ENCODE results near the gene MAP3K3.

MAP3K3 gene

GRCh38 chr17:63695889-63696288 lies 73.7 kb downstream of the MAP3K3 start:
- DNase-seq, result no peak

GRCh38 chr17:63696381-63696961 lies 74.3 kb downstream of the MAP3K3 start:
- DNase-seq, result no peak

DNA sequence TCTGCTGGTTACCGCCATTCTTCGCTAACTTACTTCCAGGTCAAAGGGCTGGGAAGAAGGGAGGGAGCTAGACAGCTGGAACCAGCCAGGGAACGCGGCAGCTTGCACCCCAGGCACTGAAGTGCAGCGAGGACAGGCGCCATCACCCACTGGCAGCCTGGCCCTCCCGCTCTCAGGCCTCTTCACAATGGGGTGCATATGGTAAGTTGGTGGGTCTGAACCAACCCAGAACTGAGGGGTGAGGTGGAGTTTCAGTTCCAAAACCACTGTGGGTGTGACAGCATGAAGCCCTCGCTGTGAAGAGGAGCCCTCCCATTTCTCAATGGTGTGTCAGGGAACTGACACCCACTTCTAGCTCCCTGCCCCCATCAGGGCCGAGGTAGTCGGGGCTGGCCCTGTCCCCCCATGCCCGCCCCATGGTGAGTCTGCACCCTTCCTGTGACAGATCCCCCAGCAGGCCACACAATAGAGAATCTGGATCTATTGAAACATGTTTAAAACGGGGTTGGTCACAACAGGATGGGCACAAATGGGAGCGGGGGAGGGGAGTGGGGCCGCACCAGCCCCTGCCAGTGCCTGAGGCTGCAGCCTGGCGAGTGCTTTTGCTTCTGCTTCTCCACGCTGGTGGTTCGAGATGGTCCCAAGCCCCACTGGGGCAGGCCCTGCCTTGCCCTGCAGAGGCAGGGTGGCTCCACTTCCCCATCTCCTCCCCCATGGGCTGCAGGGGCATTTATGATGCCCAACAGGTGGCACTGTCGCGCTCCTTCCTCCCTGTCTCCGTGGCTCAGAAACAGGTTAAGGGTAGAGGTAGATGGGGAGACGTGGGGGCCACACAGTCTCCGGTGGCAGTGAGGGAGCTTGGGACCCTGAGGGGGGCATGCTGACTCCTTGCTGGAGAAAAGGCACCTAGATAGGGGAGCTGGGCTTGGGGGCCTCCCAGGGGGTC lies 75.4 kb downstream of the MAP3K3 start:
- peak; percentile 39 for DNase-seq

DNA sequence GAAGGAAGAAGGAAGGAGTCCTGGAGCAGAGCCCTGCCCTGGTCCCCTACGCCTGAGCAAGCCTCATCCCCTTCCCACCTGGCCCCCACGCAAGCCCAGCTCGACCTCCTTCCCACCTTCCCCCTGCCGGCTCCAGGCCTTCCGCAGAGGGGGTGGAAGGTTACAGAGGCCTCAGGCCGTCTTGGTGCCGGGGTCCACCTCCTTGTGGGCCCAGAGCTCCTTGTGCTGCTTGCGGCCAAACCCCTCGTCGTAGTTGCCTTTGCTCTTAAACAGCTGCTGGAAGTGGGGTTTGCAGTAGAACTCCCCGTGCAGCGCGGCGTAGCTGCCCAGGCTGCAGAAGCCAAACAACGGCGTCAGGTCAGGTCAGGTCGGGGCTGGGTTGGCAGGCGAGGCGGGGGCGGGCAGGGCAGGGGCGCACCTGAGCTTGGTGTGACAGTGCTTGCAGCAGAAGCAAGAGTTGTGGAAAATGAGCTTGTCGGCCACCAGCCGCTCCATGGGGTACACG lies 76.2 kb downstream of the MAP3K3 start:
- no peak for DNase-seq

GRCh38 chr17:63698886-63699637 lies 76.8 kb downstream of the MAP3K3 start:
- no peak for DNase-seq

GRCh38 chr17:63699638-63700527 lies 77.7 kb downstream of the MAP3K3 start, which contains the start of gene LIMD2:
Gene LIMD2, minus strand, starts transcription at chr17:63700125. Its CDS starts 827 bp downstream, at chr17:63699298.
- peak; percentile 45 for DNase-seq

GRCh38 chr17:63700528-63701455 lies 78.6 kb downstream of the MAP3K3 start:
- peak; percentile 31 for DNase-seq

DNA sequence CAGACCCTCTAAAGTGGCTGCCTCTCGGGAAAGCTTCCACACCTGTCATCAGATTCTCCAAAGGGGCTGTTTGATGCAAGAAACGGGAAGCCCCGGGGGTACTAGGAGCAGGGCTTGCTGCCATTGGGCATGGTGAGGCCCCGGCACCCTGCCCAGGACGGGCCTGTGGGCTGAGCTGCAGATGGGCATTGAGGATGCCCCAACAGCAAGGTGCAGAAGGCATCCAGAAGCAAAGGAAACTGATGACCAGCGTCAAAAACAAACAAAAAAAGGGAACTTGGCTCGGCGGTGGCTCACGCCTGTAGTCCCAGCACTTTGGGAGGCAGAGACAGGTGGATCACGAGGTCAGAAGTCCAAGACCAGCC lies 79.2 kb downstream of the MAP3K3 start:
- DNase-seq, result no peak

DNA sequence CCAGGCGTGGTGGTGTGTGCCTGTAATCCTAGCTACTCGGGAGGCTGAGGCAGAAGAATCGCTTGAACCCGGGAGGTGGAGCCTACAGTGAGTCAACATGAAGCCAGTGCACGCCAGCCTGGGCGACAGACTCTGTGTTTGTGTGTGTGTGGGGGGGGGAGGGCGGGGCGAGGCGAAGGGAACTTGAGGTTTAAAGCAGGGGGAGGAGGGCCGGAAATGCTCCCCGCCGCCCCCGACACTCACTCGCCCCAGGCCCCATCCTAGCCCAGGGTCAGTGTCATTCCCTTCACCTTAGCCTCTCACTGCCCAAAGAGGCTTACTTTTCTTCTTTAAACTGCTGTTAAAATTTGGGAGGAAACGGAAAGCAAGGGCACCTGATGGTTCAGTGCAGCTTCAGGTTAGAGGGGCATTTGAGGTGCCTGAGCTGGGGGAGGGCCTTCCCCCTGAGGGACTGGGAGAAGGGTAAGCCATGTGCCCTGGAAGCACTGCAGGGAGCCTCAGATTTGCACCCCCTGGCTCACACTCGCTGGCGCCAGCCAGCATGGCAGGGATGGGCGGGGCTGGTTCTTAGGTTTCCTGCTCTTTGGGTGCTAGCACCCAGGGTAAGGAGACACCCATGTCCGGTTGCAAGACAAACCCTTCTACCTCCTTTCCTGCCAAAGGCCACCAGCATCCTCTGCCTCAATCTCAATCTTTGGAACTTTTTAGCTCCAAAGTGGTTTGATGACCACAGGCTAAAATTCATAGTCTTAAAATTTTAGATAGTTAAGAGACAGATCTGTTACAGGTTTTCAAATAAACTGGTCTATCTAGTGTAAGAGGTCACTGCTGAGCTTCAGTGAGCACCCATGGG lies 79.9 kb downstream of the MAP3K3 start:
- no peak for DNase-seq

GRCh38 chr17:63702721-63703015 lies 80.5 kb downstream of the MAP3K3 start:
- DNase-seq, result no peak

DNA sequence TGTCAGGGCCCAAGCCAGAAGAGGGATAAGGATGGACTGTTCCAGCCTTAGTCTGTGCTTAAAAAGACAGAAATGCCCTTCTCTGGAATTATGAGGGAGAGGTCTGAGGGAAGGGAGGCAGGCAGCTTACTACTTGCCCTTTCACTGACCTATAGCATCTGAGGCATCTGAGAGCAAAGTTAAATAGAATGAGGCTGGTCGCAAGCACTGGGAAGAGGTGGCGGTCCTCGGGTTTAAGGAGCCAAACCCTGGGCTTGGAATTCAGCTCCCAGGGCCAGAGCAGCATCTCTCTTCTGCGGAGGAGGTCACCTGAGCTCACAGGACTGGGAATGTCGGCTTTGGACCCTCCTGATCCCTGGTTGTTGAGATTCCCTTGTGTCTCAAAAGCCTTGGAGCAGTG lies 80.8 kb downstream of the MAP3K3 start:
- no peak for DNase-seq

GRCh38 chr17:63703556-63704258 lies 81.5 kb downstream of the MAP3K3 start:
- no peak for DNase-seq

- DNase-seq, result no peak
These were observed 82.0 kb downstream of the MAP3K3 start for GRCh38 chr17:63704259-63704576.

GRCh38 chr17:63704836-63705235 lies 82.6 kb downstream of the MAP3K3 start:
- no peak for DNase-seq

DNA sequence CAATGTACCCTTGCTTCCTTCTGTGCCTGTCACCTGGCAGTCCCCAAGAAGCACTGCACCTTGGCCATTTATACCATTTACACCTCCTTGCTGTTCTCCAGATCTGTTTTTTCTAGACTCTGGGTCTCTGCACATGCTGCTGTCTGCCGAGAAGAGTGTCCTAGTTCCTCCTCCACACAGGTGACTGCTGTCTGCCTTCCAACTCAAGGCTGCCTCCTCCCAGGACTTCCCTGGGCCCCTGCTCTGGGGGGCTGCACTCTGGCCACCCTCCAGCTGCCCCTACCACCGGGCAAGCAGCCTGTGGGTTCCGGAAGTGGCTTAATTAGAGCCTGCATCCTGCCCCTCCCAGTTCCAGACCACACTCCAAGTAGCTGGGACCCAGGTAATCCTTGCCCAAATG lies 83.4 kb downstream of the MAP3K3 start:
- DNase-seq, result no peak

DNA sequence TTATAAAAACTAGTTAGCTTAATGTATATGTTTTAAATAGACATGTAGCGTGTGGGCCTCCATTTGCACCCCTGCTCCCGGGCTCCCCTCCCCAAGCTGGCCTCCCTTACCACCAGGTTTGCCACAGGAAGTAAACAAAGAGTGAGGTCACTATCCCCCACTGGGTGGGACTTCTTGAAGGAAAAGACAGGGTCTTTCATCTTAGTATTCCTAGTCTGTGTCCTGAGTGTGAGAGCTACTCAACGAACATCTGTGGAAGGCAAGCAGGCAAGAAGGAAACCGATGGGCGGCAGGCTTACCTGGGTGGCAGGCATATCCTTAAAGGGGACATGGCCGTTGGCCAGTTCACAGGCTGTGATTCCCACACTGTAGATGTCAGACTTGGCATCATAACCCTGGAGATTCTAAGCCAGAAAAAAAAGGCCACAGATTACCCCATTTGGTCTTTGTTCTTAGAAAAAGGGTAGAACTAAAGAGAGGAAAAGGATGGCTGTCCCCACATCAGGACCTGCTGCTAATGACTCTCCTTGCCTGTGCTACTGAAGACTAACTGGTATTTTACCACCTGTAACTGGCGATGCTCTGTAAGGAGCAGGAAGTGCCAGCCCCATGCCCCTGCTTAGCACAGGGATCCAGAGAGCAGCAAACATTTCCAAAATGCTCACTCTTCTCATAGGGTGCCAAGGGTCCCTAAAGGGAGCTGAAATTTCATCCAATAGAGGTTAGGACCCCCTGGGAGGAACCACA lies 84.3 kb downstream of the MAP3K3 start:
- no peak for DNase-seq

GRCh38 chr17:63707151-63707550 lies 84.9 kb downstream of the MAP3K3 start:
- no peak for DNase-seq

- DNase-seq, result no peak
These were observed 86.9 kb downstream of the MAP3K3 start for GRCh38 chr17:63709110-63709509.

Measured in NCI-H1694 (cell line).